ENCODE data around the gene BAIAP2L2.

DNA sequence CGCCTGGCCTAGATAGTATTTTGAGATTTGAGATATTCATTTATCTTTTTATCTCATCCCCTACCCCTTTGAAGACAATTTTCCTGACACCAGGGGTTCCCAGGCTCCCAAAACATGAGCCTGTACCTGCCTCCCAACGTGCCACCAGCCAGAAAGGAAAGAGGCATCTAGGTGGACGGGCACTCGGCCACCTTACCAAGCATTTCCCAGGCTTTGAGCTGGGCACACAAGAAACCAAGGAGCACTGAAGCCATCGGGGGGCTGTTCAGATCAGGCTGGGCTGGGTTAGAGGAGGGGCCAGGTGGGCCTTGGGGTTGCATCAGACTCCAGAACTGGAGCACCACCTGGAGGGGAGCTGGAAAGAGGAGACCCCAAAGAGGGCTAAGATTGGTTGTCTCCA, 28.5 kb upstream of the BAIAP2L2 start:
- TF ChIP-seq ZBTB7A (IDR thresholded peaks at IDR 0.05; ENCODE audit: low read depth) (no peak), CEBPB (IDR thresholded peaks at IDR 0.05) (no peak), USF1 (IDR thresholded peaks at IDR 0.05) (no peak), EP300 (IDR thresholded peaks at IDR 0.05; ENCODE audit: borderline replicate concordance) (no peak), TAF1 (IDR thresholded peaks at IDR 0.05; ENCODE audit: low read depth) (no peak), YY1 (IDR thresholded peaks at IDR 0.05; ENCODE audit: low read depth) (no peak)

Measured in Ishikawa (cell line).